Measurements from ENCODE around the gene C11orf91.

Gene C11orf91

GRCh38 chr11:33651555-33651954 lies 49.1 kb downstream of the C11orf91 start:
- peaks cover 16% of the 10 kb centered on the region for H3K27me3 Mint-ChIP-seq (ENCODE audit: low read depth)
- no peak overlapping the region for H3K4me3 Mint-ChIP-seq

GRCh38 chr11:33649944-33650343 lies 50.7 kb downstream of the C11orf91 start:
- H3K27me3 Mint-ChIP-seq (ENCODE audit: low read depth), result peaks cover 13% of the 10 kb centered on the region
- H3K36me3 Mint-ChIP-seq (ENCODE audit: low read depth), result no peaks in the 10 kb centered on the region
- no peak overlapping the region for H3K4me3 Mint-ChIP-seq
- no peak for DNase-seq (ENCODE audit: low spot score)
- H3K4me1 Mint-ChIP-seq (ENCODE audit: low read depth), result no peaks in the 10 kb centered on the region
- H3K27ac Mint-ChIP-seq, result no peak overlapping the region
- no peaks in the 10 kb centered on the region for H3K9me3 Mint-ChIP-seq

More at GRCh38 chr11:33651555-33651954, 49.1 kb downstream of the C11orf91 start:
- Mint-ChIP-seq H3K36me3 (ENCODE audit: low read depth) (no peaks in the 10 kb centered on the region), H3K4me1 (ENCODE audit: low read depth) (no peaks in the 10 kb centered on the region), H3K27ac (no peak overlapping the region), H3K9me3 (no peaks in the 10 kb centered on the region)
- DNase-seq (ENCODE audit: low spot score), result no peak
